Neural crest cell (in vitro differentiated cells): ENCODE data around the gene KCNMB2. TPM values are rescaled to one million over a fixed set of nuclear protein-coding genes. Genes with fewer than 3 reads are reported as not detected.
A peak's percentile ranks its signal among the peaks of the same experiment; 100 is the strongest.

ENCODE experiments used
- DNase-seq: peaks from one replicate; pipeline ENCODE4 v3.0.0; 2021; ENCODE audit warnings: low read depth, mixed read lengths, low spot score
- H3K27ac Mint-ChIP-seq: one replicate; pipeline ENCODE4 v1.8.0; 2021; ENCODE audit warnings: mild to moderate bottlenecking, mixed read lengths; ENCODE audit not compliant: unreplicated experiment
- H3K27me3 Mint-ChIP-seq: 2 replicates; pipeline ENCODE4 v1.8.0; 2021; ENCODE audit warnings: low read depth, mild to moderate bottlenecking, mixed read lengths
- H3K36me3 Mint-ChIP-seq: 2 replicates; pipeline ENCODE4 v1.8.0; 2021; ENCODE audit warnings: low read depth, mild to moderate bottlenecking, mixed read lengths
- H3K4me1 Mint-ChIP-seq: 2 replicates; pipeline ENCODE4 v1.8.0; 2021; ENCODE audit warnings: mixed read lengths
- H3K4me3 Mint-ChIP-seq: one replicate; pipeline ENCODE4 v1.8.0; 2021; ENCODE audit warnings: mild to moderate bottlenecking, mixed read lengths
- H3K9me3 Mint-ChIP-seq: 2 replicates; pipeline ENCODE4 v1.8.0; 2021; ENCODE audit warnings: mixed read lengths
- total RNA-seq: library from RNA; stranded (reverse); gene quantifications from 2 replicates; pipeline ENCODE4 v1.2.1, GENCODE V29; 2021
- TF ChIP-seq, protein P1 (sequence below): fragments of 200-600 bp; sonication (generic); conservative IDR thresholded peaks from 2 replicates; pipeline ENCODE4 v1.5.0; 2021; ENCODE audit warnings: antibody characterized with exemption, mild to moderate bottlenecking

The KCNMB2 gene
- total RNA-seq, 1 donor from 2014 or later: 0.84 TPM

GRCh38 chr3:178699810-178700209 lies 163.6 kb downstream of the KCNMB2 start:
- peaks cover 28% of the 10 kb centered on the region for H3K9me3 Mint-ChIP-seq

GRCh38 chr3:178703268-178703975 lies 167.2 kb downstream of the KCNMB2 start:
- Mint-ChIP-seq H3K27ac (no peak overlapping the region), H3K27me3 (no peaks in the 10 kb centered on the region), H3K36me3 (peaks cover 2% of the 10 kb centered on the region), H3K4me1 (no peaks in the 10 kb centered on the region), H3K9me3 (peaks cover 8% of the 10 kb centered on the region), H3K4me3 (no peak overlapping the region)
- TF ChIP-seq, protein P1, sequence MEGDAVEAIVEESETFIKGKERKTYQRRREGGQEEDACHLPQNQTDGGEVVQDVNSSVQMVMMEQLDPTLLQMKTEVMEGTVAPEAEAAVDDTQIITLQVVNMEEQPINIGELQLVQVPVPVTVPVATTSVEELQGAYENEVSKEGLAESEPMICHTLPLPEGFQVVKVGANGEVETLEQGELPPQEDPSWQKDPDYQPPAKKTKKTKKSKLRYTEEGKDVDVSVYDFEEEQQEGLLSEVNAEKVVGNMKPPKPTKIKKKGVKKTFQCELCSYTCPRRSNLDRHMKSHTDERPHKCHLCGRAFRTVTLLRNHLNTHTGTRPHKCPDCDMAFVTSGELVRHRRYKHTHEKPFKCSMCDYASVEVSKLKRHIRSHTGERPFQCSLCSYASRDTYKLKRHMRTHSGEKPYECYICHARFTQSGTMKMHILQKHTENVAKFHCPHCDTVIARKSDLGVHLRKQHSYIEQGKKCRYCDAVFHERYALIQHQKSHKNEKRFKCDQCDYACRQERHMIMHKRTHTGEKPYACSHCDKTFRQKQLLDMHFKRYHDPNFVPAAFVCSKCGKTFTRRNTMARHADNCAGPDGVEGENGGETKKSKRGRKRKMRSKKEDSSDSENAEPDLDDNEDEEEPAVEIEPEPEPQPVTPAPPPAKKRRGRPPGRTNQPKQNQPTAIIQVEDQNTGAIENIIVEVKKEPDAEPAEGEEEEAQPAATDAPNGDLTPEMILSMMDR: peak; percentile 15
- no peak for DNase-seq

More at GRCh38 chr3:178699810-178700209, 163.6 kb downstream of the KCNMB2 start:
- Mint-ChIP-seq H3K27me3 (no peaks in the 10 kb centered on the region), H3K4me1 (no peaks in the 10 kb centered on the region), H3K36me3 (peaks cover 14% of the 10 kb centered on the region), H3K27ac (no peak overlapping the region), H3K4me3 (no peak overlapping the region)
- TF ChIP-seq, protein P1: no peak
- no peak for DNase-seq

- Mint-ChIP-seq H3K36me3 (no peaks in the 10 kb centered on the region), H3K4me1 (no peaks in the 10 kb centered on the region), H3K9me3 (peaks cover 6% of the 10 kb centered on the region), H3K27me3 (no peaks in the 10 kb centered on the region), H3K27ac (no peak overlapping the region), H3K4me3 (no peak overlapping the region)
- TF ChIP-seq, protein P1: no peak
- no peak for DNase-seq
These were observed 169.7 kb downstream of the KCNMB2 start for GRCh38 chr3:178705925-178706324.

DNA sequence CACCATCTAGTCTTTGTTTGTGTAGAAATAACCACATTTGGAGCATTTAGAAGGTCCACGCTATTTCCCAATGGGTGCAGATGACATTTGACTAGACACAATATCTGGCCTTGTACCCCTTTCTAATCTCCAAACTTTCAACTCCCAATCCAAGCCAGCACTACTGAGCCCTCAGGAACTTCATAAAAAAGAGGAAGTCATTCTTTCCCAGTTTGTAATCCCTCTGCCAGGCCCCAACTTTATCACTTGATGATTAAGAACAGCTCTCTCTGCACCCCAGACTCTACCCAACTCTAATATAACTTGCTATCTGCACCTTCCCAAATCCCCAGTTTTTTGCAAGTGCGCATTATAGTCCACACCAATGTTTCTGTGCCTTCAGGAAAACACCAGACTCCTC lies 170.2 kb downstream of the KCNMB2 start:
- Mint-ChIP-seq H3K27ac (no peak overlapping the region), H3K4me1 (no peaks in the 10 kb centered on the region), H3K27me3 (no peaks in the 10 kb centered on the region), H3K36me3 (no peaks in the 10 kb centered on the region), H3K4me3 (no peak overlapping the region), H3K9me3 (peaks cover 6% of the 10 kb centered on the region)
- no peak for DNase-seq
- TF ChIP-seq, protein P1: no peak

DNA sequence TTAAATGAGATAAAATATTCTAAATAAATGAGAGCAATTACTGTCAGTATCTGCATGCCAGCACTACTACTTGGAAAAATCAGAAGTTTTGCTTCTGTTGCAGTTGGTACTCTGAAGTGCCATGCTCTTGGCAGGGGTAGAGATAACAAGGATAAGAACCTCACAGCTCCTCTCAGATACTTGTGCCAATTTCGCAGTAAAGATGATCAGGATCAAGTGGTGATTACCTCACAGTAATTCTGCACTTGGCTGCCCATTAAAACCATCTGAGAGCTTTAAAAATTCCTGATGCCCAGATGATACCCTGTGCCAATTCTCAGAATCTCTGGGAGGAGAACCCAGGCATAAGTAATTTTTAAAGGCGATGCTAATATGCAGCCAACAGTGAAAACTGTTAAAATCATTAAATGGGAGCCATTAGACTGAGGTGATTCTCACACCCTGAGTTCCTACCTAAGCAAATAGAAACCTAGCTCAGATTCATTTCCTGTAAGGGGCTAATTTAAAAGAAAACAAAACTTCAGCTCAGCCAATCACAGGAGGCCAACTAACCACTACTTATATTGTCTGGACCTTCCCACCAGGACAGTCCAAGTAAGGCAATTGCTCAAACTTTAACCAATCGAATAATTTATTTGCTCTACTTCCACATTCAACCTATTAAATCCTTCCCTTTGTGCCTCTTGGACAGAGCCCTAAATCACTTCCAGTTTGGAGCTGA lies 171.2 kb downstream of the KCNMB2 start:
- DNase-seq: no peak
- Mint-ChIP-seq H3K9me3 (peaks cover 5% of the 10 kb centered on the region), H3K27ac (no peak overlapping the region), H3K27me3 (no peaks in the 10 kb centered on the region), H3K4me1 (no peaks in the 10 kb centered on the region), H3K36me3 (no peaks in the 10 kb centered on the region), H3K4me3 (no peak overlapping the region)
- TF ChIP-seq, protein P1: no peak
